Measurements from ENCODE around the gene SLC17A5. TPM values are rescaled to one million over a fixed set of nuclear protein-coding genes. Genes with fewer than 3 reads are reported as not detected.

Gene SLC17A5
- total and polyA plus RNA-seq, 9 of the 15 experiments (the other 6 are each of a cell fraction or from before 2014, with no cell fraction given), result 1.3 to 7.2 (median 3.4) TPM

GRCh38 chr6:73580247-73581149 lies 73.3 kb downstream of the SLC17A5 start (continued):
- TF ChIP-seq ZNF280B (CRISPR knock-in tag; IDR thresholded peaks at IDR 0.05), result no peak
- peak in 1 of 2 experiments; percentile 40; a peak in 1 of 4 replicates for TF ChIP-seq RCOR1 (IDR thresholded peaks at IDR 0.05; ENCODE audit: borderline replicate concordance in 1 of 2, low read depth in 2 of 2, low read length in 2 of 2)
- no peak for TF ChIP-seq ZNF764 (CRISPR knock-in tag; IDR thresholded peaks at IDR 0.05; ENCODE audit: low read depth)
- peak; percentile 72 for TF ChIP-seq MAFG (tag; conservative IDR thresholded peaks at IDR 0.05)
- TF ChIP-seq HCFC1 (IDR thresholded peaks at IDR 0.05; ENCODE audit: low read depth, low read length), result peak; percentile 39; the same call in 1 of the 2 replicates
- TF ChIP-seq LEF1 (IDR thresholded peaks at IDR 0.05), result peak; percentile 74
- TF ChIP-seq GABPB2 (CRISPR knock-in tag; conservative IDR thresholded peaks at IDR 0.05), result no peak
- TF ChIP-seq FOXK1 (CRISPR knock-in tag; IDR thresholded peaks at IDR 0.05; ENCODE audit: borderline replicate concordance), result no peak
- no peak for TF ChIP-seq NKRF (IDR thresholded peaks at IDR 0.05; ENCODE audit: borderline replicate concordance)
- TF ChIP-seq EP400 (IDR thresholded peaks at IDR 0.05), result peak; percentile 68; the same call in 1 of the 2 replicates
- TF ChIP-seq KLF16 (IDR thresholded peaks at IDR 0.05), result peak; percentile 35; the same call in 1 of the 2 replicates
- TF ChIP-seq CTCFL (IDR thresholded peaks at IDR 0.05; ENCODE audit: borderline replicate concordance, insufficient read depth, low read depth, low read length, poor library complexity, severe bottlenecking), result peak; percentile 44
- TF ChIP-seq ATF1 (CRISPR knock-in tag; IDR thresholded peaks at IDR 0.05), result no peak
- TF ChIP-seq ATF1 (tag; IDR thresholded peaks at IDR 0.05), result peak; percentile 74
- no peak for TF ChIP-seq ZNF77 (CRISPR knock-in tag; IDR thresholded peaks at IDR 0.05)
- TF ChIP-seq ZNF316 (IDR thresholded peaks at IDR 0.05), result peak; percentile 73
- TF ChIP-seq MAZ (CRISPR knock-in tag; conservative IDR thresholded peaks at IDR 0.05 in 1 of 2, IDR thresholded peaks at IDR 0.05 in 1 of 2), result 0 out of 4 replicates have a peak, but pooled peaks of 1 of the 2 experiments have one; percentile 7
- peak; percentile 78 for TF ChIP-seq C11orf30 (IDR thresholded peaks at IDR 0.05; ENCODE audit: low read depth)
- no peak for TF ChIP-seq NFIC (IDR thresholded peaks at IDR 0.05)
- peak; percentile 47; the same call in 1 of the 2 replicates for TF ChIP-seq MAFK (IDR thresholded peaks at IDR 0.05; ENCODE audit: low read length)
- TF ChIP-seq ZNF696 (CRISPR knock-in tag; conservative IDR thresholded peaks at IDR 0.05), result no peak
- no peak for TF ChIP-seq POU5F1 (IDR thresholded peaks at IDR 0.05; ENCODE audit: borderline replicate concordance, low read depth, low read length, partially characterized antibody)

Measured in K562 (cell line).